ENCODE measurements around the gene RHOD. TPM values are rescaled to one million over a fixed set of nuclear protein-coding genes. Genes with fewer than 3 reads are reported as not detected.

RHOD gene
- total and polyA plus RNA-seq, 2 of the 8 experiments (the other 6 are each of a cell fraction or from before 2014, with no cell fraction given), result 12.1 to 17.6 TPM

DNA sequence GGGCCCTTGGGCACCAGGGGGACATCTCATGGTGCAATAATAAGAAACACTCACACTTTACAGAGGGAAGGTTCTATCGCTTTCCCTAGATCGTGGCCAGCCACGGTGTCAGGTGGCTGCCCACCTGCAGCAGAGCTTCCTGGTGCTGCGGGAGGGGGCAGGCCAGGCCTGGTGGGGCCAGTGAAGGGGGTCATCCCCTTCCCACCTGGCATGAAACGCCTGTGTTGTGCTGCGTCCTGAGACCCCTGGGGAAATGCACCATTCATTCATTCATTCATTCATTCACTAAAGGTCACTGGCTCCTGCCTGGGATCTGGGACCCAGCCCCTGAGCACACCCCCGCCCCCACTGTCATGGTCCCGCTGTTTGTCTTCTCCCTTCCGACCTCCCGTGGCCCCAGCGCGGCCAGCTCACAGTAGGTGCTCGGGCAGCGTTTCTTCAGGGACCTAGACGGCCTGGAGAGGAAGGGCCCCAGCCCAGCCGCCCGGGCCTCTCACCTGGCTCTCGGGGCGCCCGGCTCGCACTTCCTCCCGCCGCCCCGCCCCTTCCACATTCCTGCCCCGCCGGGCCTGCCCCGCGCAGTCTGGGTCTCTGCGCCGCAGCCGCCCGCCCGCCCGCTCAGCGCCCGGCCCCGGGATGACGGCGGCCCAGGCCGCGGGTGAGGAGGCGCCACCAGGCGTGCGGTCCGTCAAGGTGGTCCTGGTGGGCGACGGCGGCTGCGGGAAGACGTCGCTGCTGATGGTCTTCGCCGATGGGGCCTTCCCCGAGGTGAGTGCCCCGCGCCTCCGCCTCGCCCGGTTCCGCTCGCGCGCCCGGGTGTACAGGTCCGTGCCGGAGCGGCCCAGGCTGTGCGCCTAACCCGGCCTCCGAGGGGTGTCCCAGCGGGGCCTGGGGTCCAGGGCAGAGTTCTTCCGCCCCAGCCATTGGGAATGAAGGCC, at the start of gene RHOD (continued):
- TF ChIP-seq EZH2 (IDR thresholded peaks at IDR 0.05; ENCODE audit: low read depth, low read length, severe bottlenecking) (no peak), MAX (IDR thresholded peaks at IDR 0.05) (peak; percentile 50), RAD21 (IDR thresholded peaks at IDR 0.05 in 1 of 2, conservative IDR thresholded peaks at IDR 0.05 in 1 of 2; ENCODE audit: low read depth in 2 of 2, low read length in 2 of 2) (no peak), RBBP5 (IDR thresholded peaks at IDR 0.05; ENCODE audit: borderline replicate concordance, low read depth, low read length) (no peak), TEAD4 (IDR thresholded peaks at IDR 0.05; ENCODE audit: low read depth, low read length) (peak; percentile 90), GABPA (IDR thresholded peaks at IDR 0.05; ENCODE audit: borderline replicate concordance, insufficient read depth, low read length) (no peak), KDM4A (IDR thresholded peaks at IDR 0.05; ENCODE audit: low read depth, low read length, severe bottlenecking) (peak; percentile 69), KDM1A (IDR thresholded peaks at IDR 0.05; ENCODE audit: borderline replicate concordance, low read length) (no peak), SIRT6 (IDR thresholded peaks at IDR 0.05; ENCODE audit: low read length) (no peak), BACH1 (IDR thresholded peaks at IDR 0.05; ENCODE audit: low read length) (no peak)
- TF ChIP-seq, protein P1, sequence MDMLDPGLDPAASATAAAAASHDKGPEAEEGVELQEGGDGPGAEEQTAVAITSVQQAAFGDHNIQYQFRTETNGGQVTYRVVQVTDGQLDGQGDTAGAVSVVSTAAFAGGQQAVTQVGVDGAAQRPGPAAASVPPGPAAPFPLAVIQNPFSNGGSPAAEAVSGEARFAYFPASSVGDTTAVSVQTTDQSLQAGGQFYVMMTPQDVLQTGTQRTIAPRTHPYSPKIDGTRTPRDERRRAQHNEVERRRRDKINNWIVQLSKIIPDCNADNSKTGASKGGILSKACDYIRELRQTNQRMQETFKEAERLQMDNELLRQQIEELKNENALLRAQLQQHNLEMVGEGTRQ (IDR thresholded peaks at IDR 0.05; ENCODE audit: low read length), result no peak

Measured in H1 (cell line).